Activated T-cell treated with anti-CD3 and anti-CD28 coated beads for 48 hours (primary cell): Measurements from ENCODE around the gene PDE9A.
"Not testable (repeated sequence)": the region's sequence is repeated elsewhere in the genome, so short reads cannot be mapped to it uniquely, and the experiment has no call there.

ENCODE experiments used
- DNase-seq: peaks from one replicate; pipeline ENCODE4 v3.0.0-alpha.2; 2020; ENCODE audit warnings: low read depth

PDE9A gene

DNA sequence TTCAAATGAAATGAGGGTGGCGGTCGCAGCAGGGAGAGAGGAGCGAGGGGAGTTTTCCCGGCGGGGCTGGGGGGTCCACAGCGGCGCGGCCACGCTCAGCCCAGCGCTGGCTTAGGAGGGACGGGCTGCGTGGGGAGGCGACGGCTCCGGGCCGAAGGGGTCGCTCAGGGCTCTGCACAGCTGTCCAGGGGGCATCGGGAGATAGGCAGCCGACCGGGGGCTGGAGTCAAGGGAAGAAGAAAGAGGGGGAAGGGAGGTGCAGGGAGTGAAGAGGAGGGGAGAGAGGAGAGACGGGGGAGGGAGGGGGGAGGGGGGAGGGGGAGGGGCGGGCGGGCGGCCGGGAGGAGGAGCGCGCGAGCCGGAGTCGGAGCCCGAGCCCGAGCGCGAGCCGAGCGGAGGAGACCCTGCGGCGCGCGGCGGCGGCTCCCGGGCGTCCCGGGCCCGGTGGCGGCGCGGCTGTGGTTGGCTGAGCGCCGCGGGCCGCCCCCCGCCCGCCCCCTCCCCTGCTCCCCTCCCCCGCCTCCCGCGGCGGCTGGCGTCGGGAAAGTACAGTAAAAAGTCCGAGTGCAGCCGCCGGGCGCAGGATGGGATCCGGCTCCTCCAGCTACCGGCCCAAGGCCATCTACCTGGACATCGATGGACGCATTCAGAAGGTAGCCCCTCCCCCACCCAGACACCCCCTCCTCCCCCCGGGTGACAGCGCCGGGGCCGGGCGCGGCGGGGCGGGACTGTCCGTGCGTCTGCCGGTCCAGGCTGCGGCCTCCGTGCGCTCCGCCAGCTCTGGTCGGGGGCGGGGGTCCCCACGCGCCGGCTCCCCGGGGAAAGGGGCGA is at the start of gene PDE9A:
Gene PDE9A (plus strand): TSS at position 391 of the 831 bp plus-strand sequence. CDS start 194 bp downstream, at position 585.
- DNase-seq, result peak; percentile 16

DNA sequence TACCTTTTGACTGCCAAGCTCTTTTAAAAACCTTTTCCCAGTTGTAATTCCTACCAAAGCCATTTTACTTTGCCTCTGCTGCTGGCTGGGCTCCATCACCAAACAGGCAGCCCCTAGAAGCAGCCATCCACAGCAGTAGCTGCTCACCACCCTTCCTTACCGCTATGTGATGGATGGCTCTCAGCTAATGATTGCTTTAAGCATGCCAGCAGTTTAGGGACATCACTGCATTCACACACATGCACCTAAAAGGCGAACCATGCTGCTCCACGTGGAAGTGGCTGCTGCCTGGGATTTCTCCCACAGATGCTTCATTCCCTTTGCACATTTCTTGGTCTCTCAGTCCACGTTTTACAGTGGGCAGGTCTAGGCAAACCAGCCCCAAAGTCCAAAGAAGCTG is 46.3 kb upstream of the PDE9A start:
- no peak for DNase-seq

DNA sequence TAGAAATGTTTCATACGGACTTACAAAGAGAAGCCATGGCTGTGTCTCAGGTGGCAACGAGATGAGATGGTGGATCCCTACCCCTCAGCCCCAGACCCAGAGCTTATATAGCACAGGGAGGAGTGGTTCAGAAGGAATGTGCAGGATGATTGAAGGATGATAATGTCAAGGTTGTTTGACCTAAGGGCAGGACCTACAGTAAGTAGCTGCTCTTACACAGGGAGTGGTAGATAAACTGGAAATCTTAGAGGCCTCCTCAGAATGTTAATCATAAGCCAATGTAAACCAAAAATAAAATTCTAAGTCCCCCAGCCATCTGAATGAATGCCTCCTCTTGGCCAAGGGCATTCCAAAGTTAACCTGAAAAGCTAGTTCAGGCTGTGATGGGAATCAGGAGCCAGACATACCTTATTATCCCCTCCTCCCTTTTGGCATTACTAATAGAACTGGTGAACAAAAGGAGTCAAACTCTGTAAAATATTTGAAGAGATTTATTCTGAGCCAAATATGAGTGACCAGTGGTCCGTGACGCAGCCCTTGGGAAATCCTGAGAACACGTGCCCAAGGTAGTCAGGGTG is 45.8 kb upstream of the PDE9A start:
- DNase-seq, result no peak

DNA sequence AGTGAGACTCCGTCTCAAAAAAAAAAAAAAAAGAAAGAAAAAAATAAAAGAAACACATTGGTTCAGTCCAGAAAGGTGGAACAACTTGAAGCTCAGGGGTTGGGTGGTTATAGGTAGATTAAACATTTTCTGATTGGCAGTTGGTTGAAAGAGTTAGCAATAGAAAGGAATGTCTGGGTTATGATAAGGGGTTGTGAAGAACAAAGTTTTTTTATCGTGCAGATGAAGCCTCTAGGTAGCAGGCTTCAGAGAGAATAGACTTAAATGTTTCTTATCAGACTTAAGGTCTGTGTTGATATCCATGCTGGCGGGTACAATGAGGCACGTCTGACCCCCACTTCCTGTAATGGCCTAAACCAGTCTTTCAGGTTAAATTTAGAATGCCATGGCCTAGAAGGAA is 45.0 kb upstream of the PDE9A start:
- no peak for DNase-seq

GRCh38 chr21:42609811-42610210 is 43.6 kb upstream of the PDE9A start:
- peak; percentile 48 for DNase-seq

DNA sequence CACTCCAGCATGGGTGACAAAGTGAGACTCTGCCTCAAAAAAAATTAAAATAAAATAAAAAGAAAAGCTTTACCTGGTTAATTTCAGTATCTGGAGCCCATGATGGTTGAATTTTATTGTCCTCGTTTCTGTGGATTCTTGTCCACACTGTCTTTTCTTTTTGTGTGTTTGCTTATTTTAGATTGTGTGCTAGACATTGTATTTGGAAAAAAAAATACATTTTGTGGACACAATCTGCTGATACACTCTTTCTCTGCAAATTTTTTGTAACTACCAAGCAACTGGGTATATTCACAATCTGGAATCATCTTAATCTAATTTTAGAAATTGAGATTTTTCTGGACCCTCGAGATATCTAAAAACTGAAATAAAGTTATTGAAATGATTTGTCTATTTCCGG is 41.6 kb upstream of the PDE9A start:
- DNase-seq, result no peak

DNA sequence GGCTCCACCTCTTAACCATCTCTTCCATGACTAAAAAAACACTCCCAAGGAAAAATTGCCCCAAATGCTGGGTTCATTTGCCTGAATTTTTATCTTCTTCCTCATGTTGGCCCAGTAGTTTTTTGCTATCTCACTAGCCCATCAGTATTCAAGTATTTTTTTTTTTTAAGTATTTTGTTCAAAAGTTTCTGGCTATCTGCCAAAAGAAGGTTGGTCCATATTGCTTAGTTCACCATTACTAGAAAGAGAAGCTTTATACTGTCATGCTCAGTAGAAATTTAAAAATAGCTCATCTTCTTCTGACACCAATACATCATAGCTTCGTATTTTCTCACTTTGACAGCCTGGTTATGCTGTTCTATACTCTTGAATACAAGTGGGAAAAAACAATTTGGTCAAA is 41.0 kb upstream of the PDE9A start:
- no peak for DNase-seq

DNA sequence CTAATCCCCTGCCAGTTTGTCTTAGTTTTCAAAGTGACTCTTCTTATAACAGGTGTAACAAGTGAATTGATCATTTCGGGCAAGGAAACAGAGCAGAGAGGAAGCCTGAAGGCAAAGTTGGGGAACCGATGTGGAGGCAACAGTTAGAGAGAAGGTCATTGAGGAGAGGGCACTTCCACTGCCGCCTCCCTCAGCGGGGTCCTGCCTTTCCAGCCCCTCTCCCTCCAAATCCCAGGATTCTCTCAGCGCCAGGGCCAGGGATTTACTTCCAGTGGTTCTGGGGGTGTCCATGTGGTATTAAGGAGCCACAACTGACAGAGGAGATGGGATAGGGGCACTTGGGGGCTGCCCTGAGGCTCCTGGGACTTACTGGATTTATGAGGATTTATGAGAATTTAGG is 39.7 kb upstream of the PDE9A start:
- DNase-seq, result no peak

DNA sequence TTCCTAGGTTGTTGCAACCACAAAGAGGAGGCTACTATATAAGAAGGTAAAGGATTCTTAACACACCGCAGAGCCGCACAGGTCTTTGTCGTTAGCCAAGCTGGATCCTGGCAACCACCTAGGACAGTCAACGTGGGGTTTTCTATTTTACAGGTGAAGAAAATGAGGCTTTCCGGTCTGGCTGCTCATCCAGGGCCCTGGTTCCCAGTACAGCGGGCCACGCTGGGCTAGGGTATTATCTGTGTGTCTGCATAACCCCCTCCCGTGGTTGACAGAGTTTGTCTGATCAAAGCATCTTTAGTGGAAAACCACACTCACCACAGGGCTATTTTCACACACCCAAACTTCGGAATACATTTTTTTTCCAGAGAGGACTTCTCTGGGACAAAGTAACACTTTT is 39.0 kb upstream of the PDE9A start:
- peak; percentile 27 for DNase-seq

- peak; percentile 44 for DNase-seq
Observed at GRCh38 chr21:42614811-42615351, 38.5 kb upstream of the PDE9A start.

DNA sequence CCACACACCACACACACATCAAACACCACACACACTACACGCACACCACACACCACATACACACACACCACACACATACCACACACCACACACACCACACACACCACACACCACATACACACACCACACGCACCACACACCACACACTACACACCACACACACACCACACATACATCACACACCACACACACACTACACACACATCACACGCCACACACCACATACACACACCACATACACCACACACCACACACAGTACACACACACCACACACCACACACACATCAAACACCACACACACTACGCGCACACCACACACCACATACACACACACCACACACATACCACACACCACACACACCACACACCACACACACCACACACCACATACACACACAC is 38.0 kb upstream of the PDE9A start:
- DNase-seq, result not testable (repeated sequence)

DNA sequence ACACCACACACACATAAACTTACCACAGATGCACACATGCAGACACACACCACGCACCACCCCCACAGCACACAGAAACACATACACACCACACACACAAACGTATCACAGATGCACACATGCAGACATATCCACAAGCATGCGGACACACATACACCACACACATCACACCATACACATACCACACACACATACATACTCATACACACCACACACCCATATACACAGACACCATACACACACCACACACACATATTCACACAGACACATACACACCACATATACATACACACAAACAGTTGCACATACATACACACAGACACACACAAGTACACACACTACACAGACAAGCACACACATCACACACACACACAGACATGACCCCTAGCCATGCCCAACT is 37.5 kb upstream of the PDE9A start:
- DNase-seq, result no peak

- DNase-seq, result no peak
Observed at GRCh38 chr21:42616446-42616845, 37.0 kb upstream of the PDE9A start.

DNA sequence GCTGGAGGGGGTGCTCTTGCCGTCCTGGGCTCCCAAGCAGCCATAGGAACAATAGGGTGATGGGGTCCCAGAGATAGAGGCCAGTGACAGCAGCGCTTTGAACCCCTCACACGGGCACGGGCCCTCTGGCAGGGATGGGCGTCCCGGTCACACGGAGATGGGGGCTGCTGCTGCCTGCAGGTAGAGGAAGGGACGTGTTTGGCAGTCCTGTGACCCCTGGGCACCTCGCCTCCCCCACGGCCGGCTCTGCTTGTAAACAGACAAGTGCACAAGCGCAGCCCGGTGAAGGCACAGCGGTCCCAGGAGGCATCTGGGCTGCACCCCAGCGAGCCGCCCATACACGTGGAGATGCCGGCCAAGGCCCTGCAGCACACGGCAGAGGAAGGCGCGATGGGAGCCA is 36.5 kb upstream of the PDE9A start:
- DNase-seq, result no peak

- no peak for DNase-seq
Observed at GRCh38 chr21:42617486-42617885, 35.9 kb upstream of the PDE9A start.

GRCh38 chr21:42618707-42619102 is 34.7 kb upstream of the PDE9A start:
- DNase-seq, result no peak

DNA sequence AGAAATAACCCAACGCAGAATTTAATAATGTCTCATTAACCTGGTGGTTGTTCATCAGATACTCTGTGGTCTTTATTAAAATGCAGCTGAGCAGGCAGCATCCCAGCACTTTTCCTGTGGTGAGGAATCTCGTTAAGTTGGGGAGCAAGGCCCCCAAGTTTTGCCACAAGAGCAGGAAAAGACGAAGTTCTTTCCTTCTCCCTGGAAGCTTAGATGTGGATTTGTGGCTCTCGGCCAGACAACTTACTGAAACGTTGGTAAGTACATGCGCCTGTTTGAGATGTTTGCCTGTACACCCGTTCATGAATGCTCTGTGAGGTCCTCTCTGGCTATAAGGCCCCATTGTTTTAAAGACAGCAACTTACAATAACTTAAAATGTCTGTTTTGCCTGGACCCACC is 34.3 kb upstream of the PDE9A start:
- DNase-seq, result no peak

DNA sequence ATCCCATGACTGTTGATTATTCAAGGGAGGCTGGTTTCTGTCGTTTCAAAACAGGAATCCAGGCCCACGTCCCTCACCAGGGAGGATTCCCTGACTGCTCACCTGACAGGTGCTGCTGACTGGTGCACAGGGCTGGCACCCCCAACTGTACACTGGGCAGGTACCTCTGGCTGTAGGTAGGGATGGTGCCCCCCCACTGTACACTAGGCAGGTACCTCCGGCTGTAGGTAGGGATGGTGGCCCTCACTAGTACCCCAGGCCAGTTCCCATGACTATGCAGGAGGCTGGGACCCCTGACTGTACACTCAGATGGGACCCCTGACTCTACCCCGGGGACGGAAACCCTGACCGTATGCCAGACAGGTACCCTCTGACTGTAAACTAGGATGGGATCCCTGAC is 33.6 kb upstream of the PDE9A start:
- DNase-seq, result no peak

DNA sequence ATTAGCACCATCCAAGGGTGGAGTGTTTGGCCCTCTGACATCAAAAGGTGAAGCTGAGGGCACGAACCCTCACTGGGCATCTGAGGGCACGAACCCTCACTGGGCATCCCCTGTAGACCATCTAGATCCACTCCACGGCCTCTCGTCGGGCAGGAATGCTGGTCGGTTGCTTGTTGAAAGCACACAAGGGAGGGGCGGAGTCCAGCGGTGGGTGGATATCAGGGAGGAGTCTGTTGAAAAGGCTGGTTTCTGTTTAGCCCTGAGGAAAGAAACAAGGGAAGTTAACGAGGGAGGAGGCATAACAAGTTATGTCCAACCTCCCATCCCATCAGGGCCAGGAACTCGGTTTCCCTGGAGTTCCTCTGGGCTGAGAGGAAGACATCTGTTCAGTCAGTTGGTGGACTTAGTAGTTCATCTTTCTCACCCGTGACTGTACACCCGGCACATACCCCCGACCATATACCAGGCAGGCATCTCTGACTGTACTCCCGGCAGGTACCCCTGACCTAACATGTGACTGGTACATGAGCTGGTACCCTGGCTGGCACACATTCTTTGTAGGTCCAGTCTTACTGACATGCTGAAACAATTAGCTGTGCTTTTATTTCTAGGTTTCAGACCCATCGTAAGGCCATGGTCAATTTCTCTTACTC is 32.1 kb upstream of the PDE9A start:
- no peak for DNase-seq

DNA sequence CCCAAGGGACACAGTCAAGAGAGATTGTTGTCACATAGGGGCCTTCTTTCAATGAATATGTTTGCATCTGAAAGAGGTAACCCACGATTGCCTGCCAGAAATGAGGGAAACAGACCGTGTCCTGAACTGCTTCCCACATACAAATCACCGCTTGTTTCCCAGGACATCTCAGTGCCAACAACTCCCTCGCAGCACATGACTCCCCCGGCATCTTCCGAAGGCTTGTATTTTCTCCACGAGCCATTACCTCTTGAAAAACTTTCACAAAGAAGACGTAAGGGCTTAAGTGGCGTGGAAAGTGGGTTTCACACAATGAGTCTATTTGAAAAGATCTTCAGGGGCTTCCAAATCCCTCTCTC is 31.6 kb upstream of the PDE9A start:
- DNase-seq, result no peak

DNA sequence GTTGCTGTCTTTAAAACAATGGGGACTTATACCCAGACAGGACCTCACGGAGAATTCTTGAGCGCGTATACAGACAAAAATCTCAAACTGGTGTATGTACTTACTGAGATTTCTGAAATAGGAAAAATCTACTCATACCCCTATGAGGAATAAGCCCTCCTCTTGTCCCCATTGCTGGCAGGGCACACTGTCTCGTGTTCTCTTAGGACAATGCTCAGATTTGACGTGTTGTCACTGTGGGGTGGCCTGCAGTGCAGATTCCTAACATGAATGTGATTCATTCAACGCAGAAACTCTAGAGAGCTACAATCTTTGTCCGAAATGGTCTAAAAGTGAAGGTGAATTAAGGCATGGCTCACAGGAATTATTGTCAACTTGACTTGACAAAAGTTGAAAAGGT is 31.1 kb upstream of the PDE9A start:
- DNase-seq, result no peak

- no peak for DNase-seq
Observed at GRCh38 chr21:42623694-42624093, 29.7 kb upstream of the PDE9A start.

DNA sequence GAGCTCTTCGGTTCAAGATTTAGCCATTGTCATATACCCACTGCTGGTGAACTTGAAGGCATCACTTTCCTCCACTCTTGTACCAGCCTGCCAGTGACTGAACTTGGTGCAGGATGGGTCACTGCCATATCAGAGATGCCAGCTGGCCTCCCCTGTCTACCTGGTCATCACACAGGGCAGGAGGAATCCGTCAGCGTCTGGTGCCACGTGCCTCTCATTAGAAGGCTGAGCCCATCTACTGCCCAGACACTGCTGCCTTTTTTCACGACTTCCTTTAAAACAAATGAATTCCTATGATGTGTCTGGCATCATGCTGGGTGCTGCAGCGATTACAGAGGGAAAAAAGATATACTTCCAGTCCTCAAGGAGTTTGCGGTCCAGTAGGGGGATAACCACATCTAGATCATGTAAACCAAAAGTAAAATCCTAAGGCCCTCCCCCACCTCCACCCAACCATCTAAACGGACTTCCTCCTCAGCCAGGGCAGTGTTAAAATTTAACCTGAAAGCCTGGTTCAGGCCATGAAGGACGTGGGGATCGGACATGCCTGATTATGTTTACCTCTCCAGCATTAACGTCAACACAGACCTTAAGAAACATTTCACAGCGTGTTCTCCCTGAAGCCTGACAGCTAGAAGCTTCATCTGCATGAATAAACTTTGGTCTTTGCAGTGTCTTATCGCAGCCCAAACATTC is 29.2 kb upstream of the PDE9A start:
- DNase-seq, result no peak
